CD8-positive, alpha-beta memory T cell (primary cell): ENCODE data around the gene GP5. TPM values are rescaled to one million over a fixed set of nuclear protein-coding genes. Genes with fewer than 3 reads are reported as not detected.

Experiments used
- polyA plus RNA-seq: library from polyadenylated mRNA; unstranded; fragments of 300-500 nt; fragmentation: Illumina TruSeq; gene quantifications from one replicate; pipeline ENCODE4 v1.2.3, GENCODE V29; 2021
- total RNA-seq, 2 experiments: library from RNA; stranded (reverse); gene quantifications; one replicate each; pipeline ENCODE4 v1.2.3, GENCODE V29; 2021

Gene GP5
- total and polyA plus RNA-seq, 3 experiments from 2014 or later, result 0.31 to 1.3 (median 0.42) TPM

Other genes starting within 250 kb of the GP5 start
- gene CPN2, start 47.9 kb downstream of the GP5 start, total RNA-seq, result not detected
- gene CPN2, start 47.9 kb downstream of the GP5 start, polyA plus RNA-seq, result not detected
- not detected for gene LRRC15, start 29.5 kb downstream of the GP5 start, total RNA-seq
- not detected for gene LRRC15, start 29.5 kb downstream of the GP5 start, polyA plus RNA-seq
- gene ATP13A3, start 87.7 kb upstream of the GP5 start, total RNA-seq, result 100 to 1,000 TPM; 144 to 165 TPM
- 10.5 TPM for gene ATP13A3, start 87.7 kb upstream of the GP5 start, polyA plus RNA-seq
- gene TMEM44, start 234.2 kb upstream of the GP5 start, total RNA-seq, result 1 to 10 TPM; 3.0 to 5.7 TPM
- gene TMEM44, start 234.2 kb upstream of the GP5 start, polyA plus RNA-seq, result 2.6 TPM